NCI-H1092 (cell line): ENCODE results near the gene YOD1.

Experiments
- DNase-seq: peaks from one replicate; lab custom pipeline; 2025; lab: John Stamatoyannopoulos, UW

Gene YOD1

GRCh38 chr1:207006914-207007313, 44.1 kb downstream of the YOD1 start:
- no peak for DNase-seq

GRCh38 chr1:207006083-207006482, 44.9 kb downstream of the YOD1 start:
- DNase-seq: no peak

- DNase-seq: peak; percentile 43
Observed at GRCh38 chr1:207004931-207005830, 45.8 kb downstream of the YOD1 start.

- no peak for DNase-seq
Observed at GRCh38 chr1:207003210-207003609, 47.8 kb downstream of the YOD1 start.

GRCh38 chr1:207002724-207003146, 48.3 kb downstream of the YOD1 start:
- no peak for DNase-seq

GRCh38 chr1:207001492-207002245, 49.3 kb downstream of the YOD1 start:
- no peak for DNase-seq

GRCh38 chr1:207000651-207001291, 50.2 kb downstream of the YOD1 start:
- no peak for DNase-seq

- DNase-seq: no peak
Observed at GRCh38 chr1:206998816-206999215, 52.2 kb downstream of the YOD1 start.
